ENCODE measurements around the gene CA5A.
"Not testable (repeated sequence)": the region's sequence is repeated elsewhere in the genome, so short reads cannot be mapped to it uniquely, and the experiment has no call there.

CA5A gene

GRCh38 chr16:87936375-87937230 lies at the start of gene CA5A:
TSS of gene CA5A (minus strand) at chr16:87936529. CDS start at chr16:87936450, 79 bp downstream.
- DNase-seq (ENCODE audit: low read depth in 2 of 2, low spot score in 1 of 2), result no peak

- DNase-seq (ENCODE audit: low read depth in 2 of 2, low spot score in 1 of 2), result not testable (repeated sequence)
Observed at GRCh38 chr16:87985493-87985892, 49.2 kb upstream of the CA5A start.

- DNase-seq (ENCODE audit: low read depth in 2 of 2, low spot score in 1 of 2), result no peak
Observed at GRCh38 chr16:87984632-87985267, 48.4 kb upstream of the CA5A start.

- DNase-seq (ENCODE audit: low read depth in 2 of 2, low spot score in 1 of 2), result not testable (repeated sequence)
Observed at GRCh38 chr16:87984180-87984579, 47.9 kb upstream of the CA5A start.

- not testable (repeated sequence) for DNase-seq (ENCODE audit: low read depth in 2 of 2, low spot score in 1 of 2)
Observed at GRCh38 chr16:87983737-87984097, 47.4 kb upstream of the CA5A start.

GRCh38 chr16:87983072-87983736 lies 46.9 kb upstream of the CA5A start:
- DNase-seq (ENCODE audit: low read depth in 2 of 2, low spot score in 1 of 2), result not testable (repeated sequence)

- no peak for DNase-seq (ENCODE audit: low read depth in 2 of 2, low spot score in 1 of 2)
Observed at GRCh38 chr16:87982581-87983041, 46.3 kb upstream of the CA5A start.

GRCh38 chr16:87981376-87981775 lies 45.0 kb upstream of the CA5A start:
- not testable (repeated sequence) for DNase-seq (ENCODE audit: low read depth in 2 of 2, low spot score in 1 of 2)

GRCh38 chr16:87979911-87980630 lies 43.7 kb upstream of the CA5A start:
- not testable (repeated sequence) for DNase-seq (ENCODE audit: low read depth in 2 of 2, low spot score in 1 of 2)

- DNase-seq (ENCODE audit: low read depth in 2 of 2, low spot score in 1 of 2), result no peak
Observed at GRCh38 chr16:87979352-87979751, 43.0 kb upstream of the CA5A start.

GRCh38 chr16:87978127-87978526 lies 41.8 kb upstream of the CA5A start:
- DNase-seq (ENCODE audit: low read depth in 2 of 2, low spot score in 1 of 2), result no peak

- no peak for DNase-seq (ENCODE audit: low read depth in 2 of 2, low spot score in 1 of 2)
Observed at GRCh38 chr16:87976665-87977064, 40.3 kb upstream of the CA5A start.

- DNase-seq (ENCODE audit: low read depth in 2 of 2, low spot score in 1 of 2), result no peak
Observed at GRCh38 chr16:87974178-87974577, 37.8 kb upstream of the CA5A start.

GRCh38 chr16:87973717-87974116 lies 37.4 kb upstream of the CA5A start:
- no peak for DNase-seq (ENCODE audit: low read depth in 2 of 2, low spot score in 1 of 2)

- no peak for DNase-seq (ENCODE audit: low read depth in 2 of 2, low spot score in 1 of 2)
Observed at GRCh38 chr16:87971933-87972332, 35.6 kb upstream of the CA5A start.

GRCh38 chr16:87970186-87970585 lies 33.9 kb upstream of the CA5A start:
- DNase-seq (ENCODE audit: low read depth in 2 of 2, low spot score in 1 of 2), result no peak

- DNase-seq (ENCODE audit: low read depth in 2 of 2, low spot score in 1 of 2), result no peak
Observed at GRCh38 chr16:87968541-87968940, 32.2 kb upstream of the CA5A start.

- no peak for DNase-seq (ENCODE audit: low read depth in 2 of 2, low spot score in 1 of 2)
Observed at GRCh38 chr16:87966685-87967185, 30.4 kb upstream of the CA5A start.

GRCh38 chr16:87966064-87966645 lies 29.8 kb upstream of the CA5A start:
- no peak for DNase-seq (ENCODE audit: low read depth in 2 of 2, low spot score in 1 of 2)

- no peak for DNase-seq (ENCODE audit: low read depth in 2 of 2, low spot score in 1 of 2)
Observed at GRCh38 chr16:87965417-87965816, 29.1 kb upstream of the CA5A start.
